Tibial nerve (tissue), 4 donors: Measurements from ENCODE around the gene TRPM8. TPM values are rescaled to one million over a fixed set of nuclear protein-coding genes. Genes with fewer than 3 reads are reported as not detected.

ENCODE experiments used
- DNase-seq, 2 donors: peaks; one replicate each; pipeline ENCODE4 v3.0.0-alpha.2; 2019; ENCODE audit warnings: low spot score in 2 of 2
- H3K27ac ChIP-seq, 4 donors: fragments of 200-600 bp; sonication (generic) in 3 of 4; one replicate each; pipeline ENCODE4 v1.5.1; 2017 to 2019; ENCODE audit warnings: mild to moderate bottlenecking in 1 of 4
- H3K27me3 ChIP-seq, 2 donors: fragments of 200-600 bp; sonication (generic) in 1 of 2; one replicate each; pipeline versions ENCODE4 v1.5.1 to v1.6.0; 2017 to 2019
- H3K36me3 ChIP-seq, 3 donors: fragments of 200-600 bp; sonication (generic); one replicate each; pipeline ENCODE4 v1.5.1; 2018 to 2019
- H3K4me1 ChIP-seq, 4 donors: fragments of 200-600 bp; sonication (generic) in 3 of 4; one replicate each; pipeline ENCODE4 v1.5.1; 2017 to 2019
- H3K4me3 ChIP-seq, 4 donors: fragments of 200-600 bp; sonication (generic) in 3 of 4; one replicate each; pipeline ENCODE4 v1.5.1; 2017 to 2019; ENCODE audit warnings: mild to moderate bottlenecking in 1 of 4, moderate library complexity in 1 of 4
- H3K9me3 ChIP-seq, 4 donors: fragments of 200-600 bp; sonication (generic) in 3 of 4; one replicate each; pipeline ENCODE4 v1.5.1; 2017 to 2019
- EP300 ChIP-seq, 2 donors: sonication (generic); formaldehyde crosslinking; IDR thresholded peaks; one replicate each; pipeline ENCODE4 v1.6.1; 2017; ENCODE audit warnings: antibody characterized with exemption in 2 of 2, mild to moderate bottlenecking in 1 of 2
- POLR2A ChIP-seq, 2 donors: fragments of 450-650 bp; IDR thresholded peaks; one replicate each; pipeline ENCODE4 v1.6.1; 2017; ENCODE audit warnings: antibody characterized with exemption in 2 of 2, mild to moderate bottlenecking in 2 of 2, moderate library complexity in 2 of 2
- WGBS, 2 donors: methylation state at CpG; one replicate each; pipeline ENCODE4 v1.1.5; 2018; 5-methylcytosine and 5-hydroxymethylcytosine counted together
- total RNA-seq, 4 donors: library from RNA; depleted of rRNA; stranded (reverse); fragments of >200 nt; gene quantifications; one replicate each; pipeline ENCODE4 v1.1.0, GENCODE V29; 2016
- TF ChIP-seq, protein P1 (sequence below), 5 experiments: fragments of 200-600 bp in 3 of 5; fragments of 450-650 bp in 2 of 5; sonication (generic) in 3 of 5; IDR thresholded peaks; one replicate each; pipeline ENCODE4 v1.5.1; 2016 to 2019; ENCODE audit warnings: antibody characterized with exemption in 5 of 5, mild to moderate bottlenecking in 3 of 5, moderate library complexity in 2 of 5

TRPM8 gene
- total RNA-seq, 4 donors from 2014 or later, result not detected

GRCh38 chr2:234051374-234052070 is 134.3 kb downstream of the TRPM8 start:
- Histone ChIP-seq H3K4me1 (no peaks in the 10 kb centered on the region), H3K27ac (no peak overlapping the region), H3K9me3 (no peaks in the 10 kb centered on the region), H3K4me3 (no peak overlapping the region), H3K27me3 (no peaks in the 10 kb centered on the region), H3K36me3 (no peaks in the 10 kb centered on the region)
- no peak for DNase-seq
- TF ChIP-seq, protein P1, sequence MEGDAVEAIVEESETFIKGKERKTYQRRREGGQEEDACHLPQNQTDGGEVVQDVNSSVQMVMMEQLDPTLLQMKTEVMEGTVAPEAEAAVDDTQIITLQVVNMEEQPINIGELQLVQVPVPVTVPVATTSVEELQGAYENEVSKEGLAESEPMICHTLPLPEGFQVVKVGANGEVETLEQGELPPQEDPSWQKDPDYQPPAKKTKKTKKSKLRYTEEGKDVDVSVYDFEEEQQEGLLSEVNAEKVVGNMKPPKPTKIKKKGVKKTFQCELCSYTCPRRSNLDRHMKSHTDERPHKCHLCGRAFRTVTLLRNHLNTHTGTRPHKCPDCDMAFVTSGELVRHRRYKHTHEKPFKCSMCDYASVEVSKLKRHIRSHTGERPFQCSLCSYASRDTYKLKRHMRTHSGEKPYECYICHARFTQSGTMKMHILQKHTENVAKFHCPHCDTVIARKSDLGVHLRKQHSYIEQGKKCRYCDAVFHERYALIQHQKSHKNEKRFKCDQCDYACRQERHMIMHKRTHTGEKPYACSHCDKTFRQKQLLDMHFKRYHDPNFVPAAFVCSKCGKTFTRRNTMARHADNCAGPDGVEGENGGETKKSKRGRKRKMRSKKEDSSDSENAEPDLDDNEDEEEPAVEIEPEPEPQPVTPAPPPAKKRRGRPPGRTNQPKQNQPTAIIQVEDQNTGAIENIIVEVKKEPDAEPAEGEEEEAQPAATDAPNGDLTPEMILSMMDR (IDR thresholded peaks at IDR 0.05), result no peak
- no peak for TF ChIP-seq EP300 (IDR thresholded peaks at IDR 0.05)
- TF ChIP-seq POLR2A (IDR thresholded peaks at IDR 0.05), result no peak
- WGBS, 2 donors, result 83 to 86% methylated on average over 4 of the region's 4 CpGs

DNA sequence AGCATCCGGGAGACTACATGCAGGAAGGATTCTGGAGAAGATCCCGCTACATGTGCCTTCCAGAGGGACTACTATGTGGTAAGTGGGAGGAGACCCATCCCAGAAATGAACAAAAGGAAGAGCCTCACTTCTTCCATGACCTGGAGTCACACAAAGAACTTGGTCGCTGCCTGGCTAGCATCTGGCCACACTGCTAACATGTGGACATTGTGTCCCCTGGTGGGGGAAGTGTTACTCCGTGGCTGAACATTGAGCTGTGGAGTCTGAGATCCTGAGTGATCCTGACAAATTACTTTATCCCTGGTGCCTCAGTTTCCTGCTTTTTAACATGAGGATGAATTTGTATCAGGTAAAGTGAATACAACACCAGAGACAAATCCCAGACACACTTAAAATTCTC is 141.7 kb downstream of the TRPM8 start:
- WGBS, 2 donors, result 82 to 87% methylated on average over 4 of the region's 4 CpGs
- no peak overlapping the region for H3K4me3 ChIP-seq
- no peaks in the 10 kb centered on the region for H3K36me3 ChIP-seq
- H3K27ac ChIP-seq, result no peak overlapping the region
- no peaks in the 10 kb centered on the region for H3K9me3 ChIP-seq
- no peaks in the 10 kb centered on the region for H3K4me1 ChIP-seq
- no peaks in the 10 kb centered on the region for H3K27me3 ChIP-seq
- TF ChIP-seq POLR2A (IDR thresholded peaks at IDR 0.05) (no peak), EP300 (IDR thresholded peaks at IDR 0.05) (no peak)
- TF ChIP-seq, protein P1 (IDR thresholded peaks at IDR 0.05), result no peak
- no peak for DNase-seq

GRCh38 chr2:234060236-234060635 is 143.1 kb downstream of the TRPM8 start:
- Histone ChIP-seq H3K27me3 (no peaks in the 10 kb centered on the region), H3K27ac (no peak overlapping the region), H3K9me3 (no peaks in the 10 kb centered on the region), H3K4me1 (no peaks in the 10 kb centered on the region), H3K4me3 (no peak overlapping the region), H3K36me3 (no peaks in the 10 kb centered on the region)
- no peak for DNase-seq
- no peak for TF ChIP-seq EP300 (IDR thresholded peaks at IDR 0.05)
- TF ChIP-seq, protein P1 (IDR thresholded peaks at IDR 0.05), result no peak
- no peak for TF ChIP-seq POLR2A (IDR thresholded peaks at IDR 0.05)
- WGBS, 2 donors, result 80 to 84% methylated on average over 8 of the region's 8 CpGs

GRCh38 chr2:234061624-234062257 is 144.6 kb downstream of the TRPM8 start:
- 49 to 62% methylated on average over 6 of the region's 6 CpGs for WGBS, 2 donors
- H3K27me3 ChIP-seq, result no peaks in the 10 kb centered on the region
- no peaks in the 10 kb centered on the region for H3K9me3 ChIP-seq
- no peaks in the 10 kb centered on the region for H3K36me3 ChIP-seq
- H3K27ac ChIP-seq, result no peak overlapping the region
- no peak overlapping the region for H3K4me3 ChIP-seq
- no peak for DNase-seq
- no peak for TF ChIP-seq POLR2A (IDR thresholded peaks at IDR 0.05)
- TF ChIP-seq EP300 (IDR thresholded peaks at IDR 0.05), result no peak
- TF ChIP-seq, protein P1 (IDR thresholded peaks at IDR 0.05), result no peak
- H3K4me1 ChIP-seq, result no peaks in the 10 kb centered on the region

DNA sequence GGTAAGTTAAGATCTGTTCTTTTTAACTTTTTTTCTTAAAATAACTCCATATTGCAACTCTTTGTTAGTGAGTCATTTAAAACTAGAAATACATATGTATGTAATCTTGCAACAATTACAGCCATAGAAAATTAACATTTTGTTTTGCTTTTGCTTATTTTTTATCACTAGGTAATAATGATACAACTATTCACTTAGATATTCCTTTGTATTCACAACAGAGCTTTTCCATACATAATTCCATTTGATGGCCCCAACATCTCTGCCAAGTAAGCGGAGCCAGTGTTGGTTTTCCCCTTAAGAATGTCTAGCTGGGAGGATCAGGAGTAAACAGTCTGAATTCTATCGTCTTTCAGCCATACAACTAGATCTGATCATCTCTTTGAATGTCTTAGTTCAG is 149.4 kb downstream of the TRPM8 start:
- WGBS, 2 donors, result 63 to 71% methylated on average over 2 of the region's 2 CpGs
- Histone ChIP-seq H3K9me3 (no peaks in the 10 kb centered on the region), H3K4me1 (no peaks in the 10 kb centered on the region), H3K27me3 (no peaks in the 10 kb centered on the region), H3K4me3 (no peak overlapping the region), H3K27ac (no peak overlapping the region), H3K36me3 (no peaks in the 10 kb centered on the region)
- DNase-seq, result no peak
- no peak for TF ChIP-seq EP300 (IDR thresholded peaks at IDR 0.05)
- TF ChIP-seq POLR2A (IDR thresholded peaks at IDR 0.05), result no peak
- TF ChIP-seq, protein P1 (IDR thresholded peaks at IDR 0.05), result no peak
